Hematopoietic multipotent progenitor cell treated with erythropoietin and hydrocortisone succinate and interleukin-3 and kit ligand, for 4 days (in vitro differentiated cells): ENCODE results near the gene POR.

ENCODE experiments used
- DNase-seq: peaks from one replicate; pipeline ENCODE4 v3.0.0-alpha.2; 2015

POR gene

GRCh38 chr7:75955331-75955955, 40.5 kb downstream of the POR start:
- DNase-seq: no peak

DNA sequence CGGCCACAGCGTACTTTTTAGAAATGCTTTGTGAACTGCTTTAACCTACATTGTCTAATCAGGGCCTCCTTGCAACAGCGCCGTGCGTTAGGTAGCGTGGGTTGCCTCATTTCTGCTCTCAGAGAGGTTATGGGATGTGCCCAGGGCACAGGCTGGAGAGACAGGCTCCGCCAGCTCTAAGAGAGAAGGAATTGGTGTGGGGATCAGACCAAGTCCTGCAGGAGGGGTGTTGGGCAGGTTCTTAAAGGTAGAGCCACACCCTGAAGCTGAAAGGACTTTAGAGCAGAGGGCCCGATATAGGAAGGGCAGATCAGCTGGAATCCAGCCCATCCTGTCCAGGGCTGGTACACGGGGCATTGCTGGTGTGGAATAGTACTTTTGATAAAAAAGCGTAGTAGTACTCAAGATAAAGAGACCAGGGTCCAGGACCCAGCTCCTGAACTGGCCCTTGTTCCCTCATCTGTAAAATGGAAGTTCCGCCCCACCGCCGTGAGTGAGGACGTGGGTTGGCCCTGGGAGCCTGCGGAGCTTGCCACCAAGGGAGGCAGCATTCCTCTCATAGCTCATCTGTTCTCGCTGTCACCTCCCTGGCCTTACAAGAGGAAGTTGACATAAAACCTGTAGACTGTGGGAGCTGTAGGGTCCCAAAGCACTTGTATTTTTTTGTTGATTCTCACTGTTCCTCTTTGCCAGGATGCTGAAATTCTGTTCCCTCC, 42.2 kb downstream of the POR start:
- no peak for DNase-seq

DNA sequence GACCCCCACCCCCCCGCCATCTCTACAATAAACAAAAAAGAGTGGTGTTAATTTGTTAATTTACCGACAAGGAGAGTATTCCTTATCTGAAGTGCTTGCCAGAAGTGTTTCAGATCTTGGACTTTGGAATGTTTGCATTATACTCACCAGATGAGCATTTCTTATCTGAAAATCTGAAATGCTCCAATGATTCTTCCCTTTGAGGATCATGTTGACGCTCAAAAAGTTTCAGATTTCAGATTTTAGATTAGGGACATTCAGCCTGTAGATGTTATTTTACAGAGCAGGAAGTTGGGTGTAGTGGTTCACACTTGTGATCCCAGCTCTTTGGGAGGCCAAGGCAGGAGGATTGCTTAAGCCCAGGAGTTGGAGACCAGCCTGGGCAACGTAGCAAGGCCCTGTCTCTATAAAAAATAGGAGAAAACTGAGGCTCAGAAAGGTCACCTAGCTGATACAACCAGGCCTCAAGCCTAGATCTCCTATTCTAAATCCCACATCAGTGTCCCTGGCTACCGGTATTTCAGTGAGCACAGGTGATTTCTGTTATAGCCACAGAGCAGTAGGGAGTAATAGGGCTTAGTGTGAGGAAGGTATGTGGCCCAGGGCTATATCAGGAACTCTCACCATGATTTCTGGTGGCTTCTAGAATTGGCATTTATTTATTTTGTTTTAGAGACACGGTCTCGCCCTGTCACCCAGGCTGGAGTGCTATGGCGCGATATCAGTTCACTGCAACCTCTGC, 44.0 kb downstream of the POR start:
- DNase-seq: no peak

GRCh38 chr7:75960372-75960771, 45.4 kb downstream of the POR start:
- DNase-seq: no peak

DNA sequence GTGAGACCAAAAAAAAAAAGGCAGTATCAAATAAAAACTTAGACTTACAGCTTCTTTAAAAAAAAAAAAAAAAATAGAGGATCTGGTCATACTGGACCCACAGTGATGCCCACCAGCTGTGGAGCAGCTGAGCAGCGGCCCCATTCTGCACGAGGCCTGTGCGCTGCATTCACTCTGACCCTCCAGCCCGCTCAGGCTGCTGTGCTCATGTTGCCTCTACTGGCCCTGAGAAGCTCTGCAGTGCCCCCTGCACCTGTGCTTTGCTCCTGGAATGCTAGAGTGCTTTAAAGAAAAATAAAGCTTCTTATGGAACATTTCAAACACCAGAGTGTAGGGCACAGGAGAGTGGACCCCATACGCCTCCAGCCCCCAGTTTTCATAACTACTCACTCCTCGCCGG, 46.3 kb downstream of the POR start:
- DNase-seq: no peak

- no peak for DNase-seq
Observed at GRCh38 chr7:75962607-75963380, 47.8 kb downstream of the POR start.

DNA sequence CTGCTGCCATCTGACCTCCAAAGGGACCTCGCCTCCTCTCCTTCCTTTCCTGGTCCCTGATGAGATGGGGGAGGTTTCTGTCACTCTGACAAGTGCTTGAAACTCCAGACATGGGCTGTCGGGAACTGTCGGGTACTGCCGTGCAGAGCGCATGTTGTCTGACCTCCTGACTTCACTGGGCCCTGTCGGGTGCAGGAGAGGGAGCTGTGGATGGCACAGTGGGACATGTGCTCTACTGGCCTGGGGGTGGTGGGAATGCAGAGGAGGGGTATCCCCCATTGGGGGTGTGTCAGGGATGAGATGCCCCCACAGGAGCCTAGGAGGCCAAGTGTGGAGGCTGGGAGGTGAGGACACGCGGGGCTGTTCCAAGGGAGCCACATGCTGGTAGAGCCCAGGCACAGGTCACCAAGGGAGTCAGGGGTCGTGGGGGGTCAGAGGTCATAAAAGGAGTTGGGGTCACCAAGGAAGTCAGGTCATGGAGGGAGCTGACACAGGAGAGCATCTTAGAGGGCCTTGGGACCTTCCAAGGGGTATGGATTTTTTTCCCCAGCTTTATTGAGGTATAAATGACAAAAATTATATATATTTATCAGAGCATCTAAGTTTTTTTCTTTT, 48.5 kb downstream of the POR start:
- DNase-seq: no peak

DNA sequence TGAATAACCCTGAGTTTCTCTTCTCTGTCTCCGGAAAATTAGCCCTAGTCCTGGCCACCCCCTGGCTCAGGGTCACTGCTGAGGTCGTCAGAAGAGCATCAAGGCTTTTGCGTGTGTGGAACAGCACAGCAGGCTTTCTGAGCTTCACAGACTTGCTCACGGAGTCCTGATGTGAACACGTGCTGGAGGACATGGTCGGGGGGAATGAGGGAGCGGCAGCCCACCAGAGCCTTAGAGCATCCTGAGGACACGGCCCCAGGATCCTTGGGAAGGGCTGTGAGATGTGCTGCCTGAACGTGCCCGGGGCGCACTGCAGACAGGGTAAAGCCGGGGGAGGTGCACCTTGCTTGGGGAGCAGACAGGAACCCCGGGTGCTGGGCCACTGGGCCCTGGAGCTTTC, 50.7 kb downstream of the POR start:
- DNase-seq: no peak

GRCh38 chr7:75966190-75966961, 51.4 kb downstream of the POR start:
- DNase-seq: no peak

GRCh38 chr7:75967055-75967454, 52.1 kb downstream of the POR start:
- DNase-seq: no peak

- peak; percentile 59 for DNase-seq
Observed at GRCh38 chr7:75967487-75967997, 52.6 kb downstream of the POR start.

GRCh38 chr7:75968012-75968411, 53.1 kb downstream of the POR start:
- no peak for DNase-seq

DNA sequence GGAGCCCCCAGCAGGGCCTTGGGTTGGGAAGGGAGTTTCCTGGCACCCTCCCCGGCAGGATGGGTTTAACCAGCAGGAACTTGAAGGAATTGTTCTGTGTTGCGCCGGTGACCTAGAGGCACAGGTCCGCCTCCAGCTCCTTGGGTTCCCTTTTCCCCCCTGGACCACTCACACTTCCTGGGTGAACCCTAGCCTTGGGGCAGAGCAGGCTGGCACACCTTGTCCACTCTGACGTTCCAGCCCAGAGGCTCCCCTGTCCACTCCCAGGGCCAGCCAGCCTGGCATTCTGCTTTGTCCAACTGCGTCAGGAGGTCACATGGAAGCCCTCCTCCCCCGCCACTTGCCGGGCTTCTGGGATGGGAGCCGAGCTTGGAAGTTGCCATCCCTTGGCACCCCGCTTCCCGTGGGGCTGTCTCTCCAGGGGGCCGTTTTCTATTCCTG, 53.6 kb downstream of the POR start:
- no peak for DNase-seq

DNA sequence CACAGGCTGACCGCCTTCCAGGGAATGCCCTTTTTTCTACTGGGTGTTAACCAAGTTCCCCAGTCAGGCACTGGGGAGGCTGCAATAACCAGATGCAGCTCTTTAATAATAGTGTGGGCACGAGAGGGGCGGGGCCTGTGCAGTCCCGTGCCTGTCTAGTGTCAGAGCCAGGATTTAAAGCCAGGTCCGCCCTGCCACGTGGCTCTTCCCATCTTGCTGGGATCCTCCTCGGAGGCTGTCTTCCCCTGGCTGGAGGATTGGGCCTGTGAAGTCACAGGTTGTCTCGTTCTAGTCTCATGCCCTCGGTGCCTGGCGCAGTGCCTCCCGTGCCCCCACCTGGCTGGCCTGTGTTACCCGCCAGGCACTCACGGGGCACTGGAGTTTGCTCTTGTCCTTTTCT, 54.2 kb downstream of the POR start:
- no peak for DNase-seq

DNA sequence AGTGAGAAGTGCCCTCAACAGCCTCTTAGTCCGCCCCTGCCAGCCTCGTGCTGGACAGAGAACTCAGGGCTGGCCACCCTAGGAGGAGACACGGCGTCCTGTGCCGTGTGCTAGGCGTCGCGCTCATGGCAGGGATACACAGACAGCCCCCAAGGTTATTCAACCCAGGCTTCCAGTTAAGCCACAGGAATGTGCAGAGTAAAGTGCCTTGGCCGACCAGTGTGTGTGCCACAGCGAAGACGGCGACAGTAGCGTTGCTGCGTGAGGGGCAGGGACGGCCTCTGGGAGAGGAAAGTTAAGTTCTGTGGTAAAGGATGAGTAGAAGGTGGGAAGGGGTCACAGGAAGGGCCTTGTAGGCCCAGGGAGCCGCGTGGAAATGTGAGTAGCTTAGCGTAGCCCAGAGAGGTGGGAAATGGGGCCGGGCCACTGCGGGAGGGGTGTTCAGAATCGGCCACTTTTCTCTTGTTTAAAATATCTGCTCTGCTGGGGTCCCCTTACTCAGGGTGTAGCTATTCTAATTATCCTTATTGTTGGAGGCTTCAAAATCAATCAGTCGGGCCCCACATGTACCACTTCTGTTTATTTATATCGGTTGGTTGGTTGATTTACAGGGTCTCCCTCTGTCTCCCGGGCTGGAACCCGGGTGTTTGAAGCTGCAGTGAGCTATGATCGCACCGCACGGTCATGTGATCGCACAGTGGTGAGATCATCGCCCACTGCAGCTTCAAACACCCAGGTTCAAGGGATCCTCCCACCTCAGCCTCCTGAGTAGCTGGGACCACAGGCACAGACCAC, 54.9 kb downstream of the POR start:
- DNase-seq: no peak

- no peak for DNase-seq
Observed at GRCh38 chr7:75971309-75971960, 56.5 kb downstream of the POR start.

DNA sequence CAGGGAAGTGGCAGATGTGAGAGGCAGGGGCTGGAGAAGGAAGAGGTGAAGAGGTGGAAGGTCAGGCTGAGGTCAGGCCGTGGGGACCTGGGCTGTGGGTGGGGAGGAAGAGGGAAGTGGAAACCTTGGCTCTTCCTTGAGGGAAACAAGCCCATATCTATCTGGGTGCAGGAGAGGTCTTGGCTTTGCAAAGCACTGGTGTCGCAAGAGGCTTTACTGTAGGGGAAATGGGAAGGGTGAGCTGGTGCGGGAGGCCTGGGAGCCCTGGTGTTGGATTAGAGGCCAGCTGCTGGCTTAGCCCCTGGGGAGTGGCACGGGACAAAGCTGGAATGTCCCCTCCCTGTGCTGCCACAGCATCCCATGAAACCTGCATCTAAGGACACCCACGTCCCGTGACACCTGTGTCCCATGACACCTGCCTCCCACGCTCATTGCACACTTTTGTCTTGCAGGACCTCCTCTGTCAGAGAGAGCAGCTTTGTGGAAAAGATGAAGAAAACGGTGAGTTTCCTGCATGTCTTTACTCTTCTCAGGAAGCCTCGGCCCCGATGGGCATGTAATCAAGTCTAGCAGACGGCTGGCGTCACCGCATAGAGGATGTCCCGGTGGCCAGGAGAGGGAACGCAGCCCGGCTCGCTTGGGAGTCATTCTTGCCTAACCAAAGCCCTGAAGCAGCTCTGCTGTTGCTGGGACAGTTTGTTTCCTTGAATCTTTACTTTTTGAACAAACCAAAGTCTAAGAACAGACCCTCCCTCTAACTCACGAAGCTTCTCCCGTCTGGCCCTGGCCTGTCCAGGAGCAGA, 57.2 kb downstream of the POR start:
- DNase-seq: peak; percentile 48

GRCh38 chr7:75977743-75978142, 62.8 kb downstream of the POR start:
- DNase-seq: no peak

- DNase-seq: no peak
Observed at GRCh38 chr7:75979759-75980429, 64.9 kb downstream of the POR start.
